Psoas muscle (tissue), 8 donors: ENCODE measurements around the gene CPAMD8. TPM values are rescaled to one million over a fixed set of nuclear protein-coding genes. Genes with fewer than 3 reads are reported as not detected.
"Not testable (repeated sequence)": the region's sequence is repeated elsewhere in the genome, so short reads cannot be mapped to it uniquely, and the experiment has no call there.

Experiments used
- ATAC-seq, 4 donors: fragments of 200-7000 bp; cut with Tn5 transposase; one replicate each; pipeline ENCODE4 v1.9.1; 2020; ENCODE audit warnings: moderate library complexity in 3 of 4, mild to moderate bottlenecking in 2 of 4
- DNase-seq, 2 donors: peaks; one replicate each; pipeline ENCODE4 v3.0.0-alpha.2; 2020
- H3K27ac ChIP-seq: fragments of 200-600 bp; one replicate; pipeline ENCODE4 v1.8.0; 2022
- H3K27me3 ChIP-seq, 3 donors: fragments of 200-600 bp in 1 of 3; one replicate each; pipeline versions ENCODE4 v1.6.1 to v1.8.0; 2013 to 2022; ENCODE audit warnings: low read length in 2 of 3, mild to moderate bottlenecking in 2 of 3, moderate library complexity in 1 of 3; ENCODE audit not compliant: insufficient read depth in 3 of 3
- H3K36me3 ChIP-seq, 2 donors: fragments of 200-600 bp in 1 of 2; one replicate each; pipeline versions ENCODE4 v1.6.1 to v1.8.0; 2013 to 2022; ENCODE audit warnings: low read depth in 1 of 2, mild to moderate bottlenecking in 1 of 2, moderate library complexity in 1 of 2; ENCODE audit not compliant: insufficient read depth in 1 of 2
- H3K4me1 ChIP-seq: fragments of 200-600 bp; one replicate; pipeline ENCODE4 v1.8.0; 2022
- H3K4me3 ChIP-seq: fragments of 200-600 bp; one replicate; pipeline ENCODE4 v1.8.0; 2022; ENCODE audit warnings: mild to moderate bottlenecking
- H3K9me3 ChIP-seq: fragments of 200-600 bp; one replicate; pipeline ENCODE4 v1.8.0; 2022
- CTCF ChIP-seq: fragments of 200-600 bp; IDR thresholded peaks from one replicate; pipeline ENCODE4 v1.8.0; 2022; ENCODE audit warnings: antibody characterized with exemption
- WGBS, 3 donors: extraction: QIAGEN DNeasy Blood & Tissue Kit; methylation state at CpG; one replicate each; pipeline versions ENCODE4 v1.1.6 to v1.1.7; 2013; 5-methylcytosine and 5-hydroxymethylcytosine counted together
- intact Hi-C, 2 donors: fragments of 100-400 bp; cut with DNase I; formaldehyde crosslinking; loops; one replicate each; pipeline versions ENCODE4 v1.11.0 to v1.14.2; 2022
- polyA plus RNA-seq, 3 donors: library from polyadenylated mRNA; stranded (reverse); fragments of 200-250 nt; gene quantifications; one replicate each; pipeline ENCODE4 v1.2.3, GENCODE V29; 2013
- total RNA-seq, 4 donors: library from RNA; stranded (reverse); fragmentation: NEBNext Ultra II Directional in 2 of 4; extraction: Animal tissue kit (Norgen Biotek cat#: 25700) in 2 of 4; gene quantifications; one replicate each; pipeline versions ENCODE4 v1.2.1 to v1.2.4, GENCODE V29; 2021 to 2023
- donor health status: healthy with polysubstance abuse.
- donor health status: DM: no; HTN: no; CAD: no; lungs with moderate emphysema.
- donor health status: Bipolar disorder and iron deficiency.
- donor health status: healthy.
- donor health status: DM: yes; HTN: yes; CAD: no.
- donor health status: DM: no; HTN: no; CAD: no.
- donor health status: DM: no; HTN: no; CAD: no.
- donor health status: DM: yes; HTN: yes; CAD: no.

The CPAMD8 gene
- total and polyA plus RNA-seq, 7 donors = 3.2 to 9.9 (median 8.2) TPM

- no peak for TF ChIP-seq CTCF
- peaks cover 0 to 2% (median 0%) of the 10 kb centered on the region in 3 donors for H3K27me3 ChIP-seq
- ATAC-seq (no peak), DNase-seq (no peak)
- 81 to 86% (median 82%) methylated on average over 13 of the region's 13 CpGs for WGBS, 3 donors
- intact Hi-C loops = no loop called here
- H3K9me3 ChIP-seq = no peaks in the 10 kb centered on the region
- no peak overlapping the region for H3K27ac ChIP-seq
- H3K4me3 ChIP-seq = no peak overlapping the region
- H3K4me1 ChIP-seq = no peaks in the 10 kb centered on the region
- H3K36me3 ChIP-seq = no peaks in the 10 kb centered on the region
Observed at GRCh38 chr19:16943942-16944625, 82.5 kb downstream of the CPAMD8 start.

- ATAC-seq, intact Hi-C loops: not testable (repeated sequence)
- 95 to 97% (median 95%) methylated on average over 7 of the region's 7 CpGs for WGBS, 3 donors
Observed at GRCh38 chr19:16943090-16943489, 83.5 kb downstream of the CPAMD8 start.

GRCh38 chr19:16942583-16942982 is 84.0 kb downstream of the CPAMD8 start:
- Histone ChIP-seq H3K27ac (no peak overlapping the region), H3K9me3 (no peaks in the 10 kb centered on the region), H3K27me3 (peaks cover 0 to 2% (median 0%) of the 10 kb centered on the region in 3 donors), H3K36me3 (no peaks in the 10 kb centered on the region), H3K4me1 (no peaks in the 10 kb centered on the region), H3K4me3 (no peak overlapping the region)
- intact Hi-C loops = no loop called here
- TF ChIP-seq CTCF = no peak
- WGBS, 3 donors = 53 to 57% (median 55%) methylated on average over 6 of the region's 6 CpGs
- ATAC-seq (no peak), DNase-seq (no peak)

More at GRCh38 chr19:16943090-16943489, 83.5 kb downstream of the CPAMD8 start:
- not testable (repeated sequence) for H3K27me3 ChIP-seq, H3K9me3 ChIP-seq, H3K36me3 ChIP-seq, H3K27ac ChIP-seq, H3K4me1 ChIP-seq, DNase-seq, H3K4me3 ChIP-seq

GRCh38 chr19:16940626-16941025 is 86.0 kb downstream of the CPAMD8 start:
- Histone ChIP-seq H3K9me3 (peaks cover 4% of the 10 kb centered on the region), H3K4me1 (no peaks in the 10 kb centered on the region), H3K4me3 (no peak overlapping the region), H3K36me3 (no peaks in the 10 kb centered on the region), H3K27me3 (peaks cover 0 to 2% (median 0%) of the 10 kb centered on the region in 3 donors), H3K27ac (no peak overlapping the region)
- ATAC-seq (no peak), DNase-seq (no peak)
- TF ChIP-seq CTCF = no peak
- intact Hi-C loops = no loop called here
- 86 to 93% (median 91%) methylated on average over 9 of the region's 9 CpGs for whole genome bisulfite sequencing, 3 donors

GRCh38 chr19:16940063-16940462 is 86.5 kb downstream of the CPAMD8 start:
- H3K27me3 ChIP-seq, DNase-seq, H3K4me3 ChIP-seq, ATAC-seq, H3K9me3 ChIP-seq, H3K36me3 ChIP-seq, H3K4me1 ChIP-seq, intact Hi-C loops, H3K27ac ChIP-seq: not testable (repeated sequence)
- WGBS, 3 donors = 94 to 97% (median 97%) methylated on average over 7 of the region's 7 CpGs
